Right kidney (tissue), 1 donor: ENCODE measurements around the gene DOCK4.

Experiments
- DNase-seq: peaks from one replicate; pipeline ENCODE4 v3.0.0-alpha.2; 2016

The DOCK4 gene

DNA sequence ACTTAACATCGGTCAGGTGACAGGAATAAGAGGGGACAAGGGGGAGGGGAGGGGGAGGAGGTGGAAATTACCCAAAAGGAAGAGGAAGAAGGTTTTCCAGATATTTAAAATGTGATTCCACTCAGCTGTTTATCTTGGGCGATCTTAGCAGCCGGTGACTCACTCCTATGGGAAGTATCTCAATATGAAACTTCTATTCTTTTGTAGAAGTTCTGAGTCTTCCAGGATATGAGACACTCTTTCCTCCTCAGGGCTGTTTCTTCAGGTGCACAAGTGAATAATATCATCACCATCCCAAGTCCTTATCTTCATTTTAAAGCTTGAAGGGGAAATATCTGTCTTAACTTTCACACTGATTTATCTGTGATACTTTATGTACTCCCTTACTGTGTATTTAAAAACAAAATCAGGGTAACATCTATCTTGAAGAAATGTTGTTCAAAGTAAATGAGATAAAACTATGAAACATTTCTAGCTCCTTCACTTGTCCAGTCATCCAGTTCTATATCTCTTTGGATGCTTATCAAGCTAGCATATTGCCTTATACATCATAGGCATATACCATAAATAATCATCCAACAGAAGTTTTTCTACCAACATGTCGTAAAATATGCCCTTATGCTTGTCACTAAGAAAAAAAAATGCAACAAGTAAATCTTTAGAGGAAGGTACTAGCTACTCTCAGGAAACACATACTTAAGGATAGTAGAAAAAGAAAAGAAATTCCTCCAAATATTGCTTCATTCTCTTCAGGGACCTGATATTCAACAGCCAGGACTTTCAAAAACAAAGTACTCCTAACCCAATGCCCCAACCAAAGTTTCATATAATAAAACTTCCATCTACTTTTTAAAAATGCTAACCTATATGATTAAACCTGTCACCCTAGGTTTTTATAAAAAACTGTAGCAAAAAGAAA lies 13.7 kb downstream of the DOCK4 start:
- DNase-seq: no peak

DNA sequence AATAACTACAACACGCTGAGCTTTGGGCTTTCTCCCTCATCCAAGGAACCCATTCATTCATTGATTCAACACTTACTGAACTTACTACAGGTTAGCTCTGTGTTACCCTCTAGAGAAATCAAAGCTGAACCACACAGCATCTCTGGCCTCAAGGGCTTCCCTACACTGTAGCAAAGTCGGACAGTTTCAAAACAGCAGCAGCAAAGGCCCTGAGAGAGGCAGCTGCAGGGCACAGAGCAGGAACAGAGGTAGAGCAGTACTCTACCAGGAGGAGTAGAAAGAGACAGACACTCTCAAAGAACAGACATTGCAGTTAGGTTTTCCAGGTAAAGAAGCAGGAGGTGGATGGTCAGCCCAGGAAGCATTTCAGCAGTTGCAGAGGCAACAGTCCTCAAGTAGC lies 16.1 kb downstream of the DOCK4 start:
- no peak for DNase-seq

DNA sequence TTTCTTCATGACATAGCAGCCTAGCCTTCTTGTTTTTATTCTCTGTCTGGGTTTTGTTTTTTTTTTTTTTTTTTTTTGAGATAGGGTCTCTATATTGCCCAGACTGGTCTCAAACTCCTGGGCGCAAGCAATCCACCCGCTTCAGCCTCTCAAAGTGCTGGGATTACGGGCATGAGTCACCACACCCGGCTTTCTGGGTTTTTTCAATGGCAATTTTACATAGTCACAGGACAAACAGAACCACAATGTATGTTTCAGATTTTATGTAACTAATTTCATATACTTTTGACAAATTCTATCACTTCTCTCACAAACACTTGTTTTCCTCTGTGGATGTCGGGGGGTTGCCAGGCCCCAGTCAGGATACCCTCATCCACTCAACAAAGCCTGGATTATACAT lies 16.5 kb downstream of the DOCK4 start:
- DNase-seq: no peak

DNA sequence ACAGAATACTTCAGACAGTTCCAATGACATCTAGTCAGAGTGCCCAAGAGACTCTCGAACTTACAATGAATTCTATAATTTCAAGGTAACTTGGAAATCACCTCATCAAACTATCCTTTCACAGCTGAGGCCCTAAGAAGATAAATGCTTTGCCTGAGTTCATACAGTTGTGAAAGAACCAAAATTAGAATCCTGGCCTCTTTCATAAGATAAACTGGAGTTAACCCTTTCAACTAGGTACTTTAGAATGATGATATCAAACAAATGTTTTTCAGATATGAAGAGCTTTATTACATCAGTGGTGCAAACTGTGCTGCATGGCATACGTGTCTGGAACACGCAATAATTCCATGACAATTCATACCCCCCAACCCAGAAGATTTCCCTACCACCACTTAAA lies 17.9 kb downstream of the DOCK4 start:
- no peak for DNase-seq

GRCh38 chr7:112186300-112186699 lies 19.9 kb downstream of the DOCK4 start:
- DNase-seq: no peak

GRCh38 chr7:112185005-112185834 lies 21.0 kb downstream of the DOCK4 start:
- no peak for DNase-seq

DNA sequence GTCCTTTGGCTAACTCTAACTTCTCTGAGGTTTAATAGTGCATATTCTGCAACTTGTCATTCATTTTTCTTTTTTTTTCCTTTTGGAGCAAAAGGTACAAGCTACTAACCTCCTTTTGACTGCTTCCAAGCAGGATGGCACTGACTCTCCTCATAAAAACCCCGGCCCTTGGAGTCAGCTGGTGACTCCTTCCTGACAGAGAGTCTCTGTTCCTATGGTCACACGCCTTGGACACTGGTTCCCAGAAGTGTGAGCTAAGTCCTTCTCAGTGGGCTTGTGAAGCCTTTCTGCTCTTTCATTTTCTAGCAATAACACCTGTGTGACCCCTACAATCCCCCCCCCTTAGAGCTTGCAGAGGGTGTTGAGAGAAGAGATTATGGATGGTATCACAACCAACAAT lies 21.7 kb downstream of the DOCK4 start:
- no peak for DNase-seq

DNA sequence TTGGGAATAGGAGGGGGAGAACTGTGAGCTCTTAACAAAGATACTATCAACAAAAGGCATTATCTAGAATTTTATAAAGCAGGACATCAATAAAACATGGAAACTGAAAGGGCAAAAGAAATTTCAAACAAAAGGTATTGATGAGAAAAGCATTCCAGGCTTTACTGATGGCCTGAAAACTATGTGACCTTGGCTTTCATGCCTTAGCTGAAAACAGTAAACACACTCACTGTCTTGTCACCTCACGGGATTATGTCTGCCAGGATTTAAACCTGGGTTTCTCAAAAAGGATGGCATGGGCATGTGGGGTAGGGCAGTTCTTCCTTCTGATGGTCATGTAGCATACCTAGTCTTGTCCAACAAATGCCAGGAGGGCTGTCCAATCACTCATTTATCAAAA lies 22.9 kb downstream of the DOCK4 start:
- no peak for DNase-seq

DNA sequence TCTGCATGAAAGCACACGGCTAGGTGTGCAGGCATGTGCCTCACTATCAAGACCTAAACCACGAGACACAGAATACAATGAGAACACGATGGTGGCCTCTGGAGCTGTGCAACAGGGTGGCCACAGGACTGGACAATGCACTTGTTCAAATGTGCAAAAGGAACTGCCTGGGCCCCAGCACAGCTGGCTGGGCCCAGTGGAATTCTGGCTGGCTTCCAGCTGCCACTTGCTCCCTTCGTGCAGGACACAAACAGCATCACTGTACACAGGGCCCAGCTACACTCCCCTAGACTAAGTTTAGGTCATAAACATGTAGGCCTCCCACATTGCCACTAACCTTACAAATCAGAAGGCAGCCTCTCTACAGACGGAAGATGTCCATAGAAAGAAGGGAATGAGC lies 23.4 kb downstream of the DOCK4 start:
- no peak for DNase-seq

DNA sequence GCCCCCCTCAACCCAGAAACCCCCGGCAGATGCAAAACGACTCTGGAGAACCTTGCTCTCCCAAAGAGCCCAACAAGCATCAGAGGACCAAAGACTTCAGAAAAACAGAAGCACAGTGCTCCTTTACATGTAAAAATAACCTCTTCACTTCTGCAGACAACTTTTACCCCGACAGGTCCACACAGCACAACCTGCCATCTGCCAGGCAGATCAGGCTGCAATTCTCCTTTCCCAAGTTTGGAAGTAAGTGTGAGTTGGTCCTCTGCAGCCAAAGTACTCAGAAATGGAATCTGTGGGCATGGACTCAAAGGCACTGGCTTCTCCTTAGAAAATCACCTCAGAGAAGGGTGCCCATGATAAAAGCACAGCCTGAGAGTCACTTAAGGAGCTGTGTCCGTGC lies 26.0 kb downstream of the DOCK4 start:
- no peak for DNase-seq

DNA sequence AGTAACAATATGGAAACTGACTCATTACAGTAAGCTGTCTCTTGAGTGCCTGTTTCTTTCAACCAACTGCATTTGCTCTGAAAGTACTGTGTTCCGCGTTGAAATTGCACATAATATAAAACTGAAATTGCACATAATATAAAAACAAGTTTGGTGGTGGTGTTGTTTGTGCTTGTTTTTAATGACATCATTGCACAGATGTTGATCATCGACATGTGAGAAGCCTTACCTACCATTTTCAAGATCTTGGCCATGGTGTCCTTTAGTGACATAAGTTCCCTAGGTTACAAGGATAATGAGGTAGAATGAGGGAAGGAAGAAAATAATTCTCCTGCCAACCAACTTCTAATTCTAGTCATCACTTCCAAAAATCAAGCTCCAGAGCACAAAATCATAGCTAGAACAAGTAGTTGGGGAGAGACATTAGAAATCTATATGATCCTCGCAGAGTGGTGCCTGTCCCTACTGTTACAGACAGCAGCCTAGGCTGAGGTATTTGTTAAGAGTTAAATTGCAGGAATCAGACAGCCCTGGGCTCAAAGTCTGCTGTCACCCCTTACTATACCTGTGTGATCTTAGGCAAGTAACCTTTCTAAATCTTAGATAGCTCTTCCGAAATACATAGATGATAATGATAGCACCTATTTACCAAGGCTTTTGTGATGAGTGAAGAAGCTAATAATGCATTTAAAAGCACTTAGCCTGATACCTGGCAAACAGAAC lies 29.3 kb downstream of the DOCK4 start:
- no peak for DNase-seq

GRCh38 chr7:112176241-112176640 lies 30.0 kb downstream of the DOCK4 start:
- no peak for DNase-seq

- no peak for DNase-seq
Measured at GRCh38 chr7:112174192-112174591, 32.0 kb downstream of the DOCK4 start.

DNA sequence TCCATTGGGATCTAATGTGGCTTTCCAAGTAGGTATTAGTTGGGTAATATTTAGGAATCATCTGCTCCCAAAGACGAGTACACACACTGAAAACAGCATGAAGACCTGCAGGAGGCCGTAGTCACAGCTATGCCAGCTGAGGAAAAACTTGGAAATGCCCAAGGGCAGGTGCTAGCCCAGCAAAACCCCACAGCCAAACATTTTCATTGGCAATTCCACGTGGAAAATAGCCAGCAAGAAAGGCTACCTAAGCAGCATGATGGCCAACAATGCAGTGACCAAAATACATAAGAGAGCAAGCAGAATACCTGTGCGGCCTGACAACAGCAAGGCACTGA lies 32.7 kb downstream of the DOCK4 start:
- DNase-seq: no peak

GRCh38 chr7:112172870-112173567 lies 33.2 kb downstream of the DOCK4 start:
- DNase-seq: no peak

DNA sequence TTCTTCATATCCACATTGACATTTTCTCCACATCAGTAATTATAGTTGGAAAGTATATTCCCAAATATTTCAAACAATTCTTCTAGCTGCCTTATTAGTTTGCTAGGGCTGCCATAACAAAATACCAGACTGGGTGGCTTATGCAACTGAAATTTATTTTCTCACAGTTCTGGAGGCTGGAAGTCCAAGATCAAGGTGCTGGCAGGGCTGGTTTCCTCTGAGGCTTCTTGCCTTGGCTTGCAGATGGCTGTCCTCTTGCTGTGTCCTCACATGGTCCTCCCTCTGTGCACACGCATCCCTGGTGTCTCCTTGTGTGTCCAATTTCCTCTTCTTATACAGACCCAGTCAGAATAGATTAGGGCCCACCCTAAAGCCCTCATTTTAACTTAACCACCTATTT lies 34.5 kb downstream of the DOCK4 start:
- no peak for DNase-seq

DNA sequence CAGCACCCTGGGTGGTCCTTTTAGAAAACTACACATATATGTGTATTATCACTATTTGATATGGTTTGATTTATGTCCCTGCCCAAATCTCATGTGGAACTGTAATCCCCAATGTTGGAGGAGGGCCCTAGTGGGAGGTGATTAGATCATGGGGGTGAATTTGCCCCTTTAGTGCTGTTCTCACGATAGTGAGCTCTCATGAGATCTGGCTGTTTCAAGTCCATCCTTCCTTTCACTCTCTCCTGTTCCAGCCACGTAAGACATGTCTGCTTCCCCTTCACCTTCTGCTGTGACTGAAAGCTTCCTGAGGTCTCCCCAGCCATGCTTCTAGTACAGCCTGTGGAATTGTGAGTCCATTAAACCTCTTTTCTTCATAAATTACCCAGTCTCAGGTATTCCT lies 37.3 kb downstream of the DOCK4 start:
- DNase-seq: no peak

GRCh38 chr7:112167147-112167546 lies 39.1 kb downstream of the DOCK4 start:
- no peak for DNase-seq

GRCh38 chr7:112162784-112163506 lies 43.3 kb downstream of the DOCK4 start:
- DNase-seq: no peak

DNA sequence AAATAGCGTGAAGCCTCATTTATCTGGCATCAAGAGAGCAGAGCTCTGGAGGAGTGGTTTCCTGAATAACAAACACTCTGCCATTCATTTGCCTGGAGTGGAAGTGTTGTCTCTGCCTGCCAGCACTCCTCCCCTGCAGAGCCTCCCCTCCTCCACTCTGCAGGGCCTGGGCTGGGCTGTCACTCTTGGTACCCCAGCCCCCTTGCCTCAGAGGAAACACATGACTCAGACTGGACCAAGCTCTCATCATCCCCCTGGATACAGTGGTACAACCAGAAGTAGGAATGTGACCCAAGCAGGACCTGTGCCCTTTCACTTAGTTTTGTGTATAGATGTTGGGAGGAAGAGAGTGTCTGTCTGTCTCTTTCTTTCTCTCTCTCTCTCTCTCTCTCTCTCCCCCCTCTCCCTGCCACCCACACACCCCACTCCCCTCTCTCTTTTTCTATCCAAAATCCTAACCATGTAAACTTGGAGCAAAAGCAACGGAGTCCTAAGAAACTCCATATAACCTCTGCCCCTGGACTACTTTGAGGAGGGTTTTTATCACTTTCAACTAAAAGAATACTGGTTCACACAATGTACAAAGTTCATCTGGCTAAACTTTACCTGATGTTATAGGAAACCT lies 43.9 kb downstream of the DOCK4 start:
- peak; percentile 37 for DNase-seq
